WTC11 (cell line): ENCODE results near the gene ADCY10. TPM values are rescaled to one million over a fixed set of nuclear protein-coding genes. Genes with fewer than 3 reads are reported as not detected.

Source experiments
- ATAC-seq: fragments of 200-7000 bp; cut with Tn5 transposase; 2 replicates; pipeline ENCODE4 v1.10.0; 2021; ENCODE audit warnings: mild to moderate bottlenecking, moderate library complexity
- CTCF ChIA-PET: fragments of 300-600 bp; sonication (Branson Sonifier 250); formaldehyde crosslinking; loops from one replicate; lab custom pipeline; 2021; ENCODE audit warnings: antibody characterized with exemption; lab: Charles Lee
- POLR2A ChIA-PET: fragments of 350-600 bp; sonication (Branson Sonifier 250); formaldehyde crosslinking; loops from one replicate; lab custom pipeline; 2021; ENCODE audit warnings: antibody characterized with exemption; lab: Charles Lee
- DNase-seq: peaks from one replicate; pipeline ENCODE4 v3.0.0; 2021; ENCODE audit warnings: low spot score
- H3K27ac Mint-ChIP-seq: 2 replicates; pipeline ENCODE4 v1.8.0; 2021; ENCODE audit warnings: mixed read lengths
- H3K27me3 Mint-ChIP-seq: 2 replicates; pipeline ENCODE4 v1.8.0; 2021; ENCODE audit warnings: low read depth, mild to moderate bottlenecking, moderate library complexity, mixed read lengths
- H3K36me3 Mint-ChIP-seq: 2 replicates; pipeline ENCODE4 v1.8.0; 2021; ENCODE audit warnings: mixed read lengths
- H3K4me1 Mint-ChIP-seq: 2 replicates; pipeline ENCODE4 v1.8.0; 2022; ENCODE audit warnings: mixed read lengths
- H3K4me3 Mint-ChIP-seq: 2 replicates; pipeline ENCODE4 v1.8.0; 2021; ENCODE audit warnings: mild to moderate bottlenecking, moderate library complexity, mixed read lengths
- H3K9me3 Mint-ChIP-seq: 2 replicates; pipeline ENCODE4 v1.8.0; 2021; ENCODE audit warnings: mixed read lengths
- ATF1 ChIP-seq: sonication (generic); formaldehyde crosslinking; IDR thresholded peaks from 2 replicates; pipeline ENCODE4 v1.8.1; 2023; ENCODE audit warnings: mild to moderate bottlenecking, moderate library complexity, missing genetic modification reagents
- CBFB ChIP-seq: sonication (generic); formaldehyde crosslinking; IDR thresholded peaks from 2 replicates; pipeline ENCODE4 v1.8.1; 2022; ENCODE audit warnings: mild to moderate bottlenecking, low read depth, missing genetic modification reagents
- EMX1 ChIP-seq: fragments of 250-450 bp; sonication (Bioruptor Pico); IDR thresholded peaks from 2 replicates; pipeline ENCODE4 v1.8.0; 2021; ENCODE audit warnings: mild to moderate bottlenecking
- ETV6 ChIP-seq: sonication (generic); formaldehyde crosslinking; IDR thresholded peaks from 2 replicates; pipeline ENCODE4 v1.8.1; 2022; ENCODE audit warnings: mild to moderate bottlenecking, missing genetic modification reagents
- GABPB1 ChIP-seq: sonication (generic); formaldehyde crosslinking; IDR thresholded peaks from 2 replicates; pipeline ENCODE4 v1.8.1; 2023; ENCODE audit warnings: mild to moderate bottlenecking, missing genetic modification reagents
- GRHL2 ChIP-seq: fragments of 250-450 bp; sonication (Bioruptor Pico); IDR thresholded peaks from 2 replicates; pipeline ENCODE4 v1.8.0; 2022; ENCODE audit warnings: mild to moderate bottlenecking, moderate library complexity; ENCODE audit not compliant: insufficient replicate concordance, severe bottlenecking
- JAZF1 ChIP-seq: fragments of 250-450 bp; sonication (Bioruptor Pico); IDR thresholded peaks from 2 replicates; pipeline ENCODE4 v1.9.0; 2021; ENCODE audit warnings: moderate library complexity, mild to moderate bottlenecking, inconsistent platforms
- JUN ChIP-seq: sonication (generic); formaldehyde crosslinking; IDR thresholded peaks from 2 replicates; pipeline ENCODE4 v1.8.0; 2023; ENCODE audit warnings: mild to moderate bottlenecking, missing genetic modification reagents
- OVOL2 ChIP-seq: fragments of 250-450 bp; sonication (Bioruptor Pico); IDR thresholded peaks from 2 replicates; pipeline ENCODE4 v1.9.0; 2021; ENCODE audit warnings: mild to moderate bottlenecking, borderline replicate concordance
- SOX15 ChIP-seq: fragments of 250-450 bp; sonication (Bioruptor Pico); IDR thresholded peaks from 2 replicates; pipeline ENCODE4 v1.9.0; 2021; ENCODE audit warnings: mild to moderate bottlenecking
- ZBTB21 ChIP-seq: sonication (generic); formaldehyde crosslinking; IDR thresholded peaks from 2 replicates; pipeline ENCODE4 v1.8.1; 2023; ENCODE audit warnings: mild to moderate bottlenecking, missing genetic modification reagents, borderline replicate concordance
- ZNF138 ChIP-seq: sonication (generic); formaldehyde crosslinking; conservative IDR thresholded peaks from 2 replicates; pipeline ENCODE4 v1.8.1; 2022; ENCODE audit warnings: mild to moderate bottlenecking, moderate library complexity, missing genetic modification reagents
- total RNA-seq: library from RNA; stranded (reverse); gene quantifications from 3 replicates; pipeline ENCODE4 v1.2.3, GENCODE V29; 2021
- TF ChIP-seq, protein P1 (sequence below): fragments of 250-450 bp; sonication (Bioruptor Pico); IDR thresholded peaks from 2 replicates; pipeline ENCODE4 v1.8.0; 2021; ENCODE audit warnings: mild to moderate bottlenecking
- TF ChIP-seq, protein P2 (sequence below): fragments of 250-450 bp; sonication (Bioruptor Pico); IDR thresholded peaks from 2 replicates; pipeline ENCODE4 v1.9.0; 2021; ENCODE audit warnings: moderate library complexity, mild to moderate bottlenecking, inconsistent platforms, borderline replicate concordance
- TF ChIP-seq, protein P3 (sequence below): fragments of 200-600 bp; IDR thresholded peaks from 2 replicates; pipeline ENCODE4 v1.8.0; 2022; ENCODE audit warnings: antibody characterized with exemption
- TF ChIP-seq, protein P4 (sequence below): sonication (generic); formaldehyde crosslinking; IDR thresholded peaks from 2 replicates; pipeline ENCODE4 v1.8.0; 2022; ENCODE audit warnings: mild to moderate bottlenecking, missing genetic modification reagents
- TF ChIP-seq, protein P5 (sequence below): sonication (generic); formaldehyde crosslinking; IDR thresholded peaks from 2 replicates; pipeline ENCODE4 v1.8.0; 2022; ENCODE audit warnings: mild to moderate bottlenecking, missing genetic modification reagents
- TF ChIP-seq, protein P6 (sequence below): sonication (generic); formaldehyde crosslinking; IDR thresholded peaks from 2 replicates; pipeline ENCODE4 v1.8.0; 2022; ENCODE audit warnings: mild to moderate bottlenecking, missing genetic modification reagents
- TF ChIP-seq, protein P7 (sequence below): fragments of 250-450 bp; sonication (Bioruptor Pico); conservative IDR thresholded peaks from 2 replicates; pipeline ENCODE4 v1.9.0; 2021; ENCODE audit warnings: mild to moderate bottlenecking

Gene ADCY10
- total RNA-seq, 1 experiment from 2014 or later = 0.07 TPM

DNA sequence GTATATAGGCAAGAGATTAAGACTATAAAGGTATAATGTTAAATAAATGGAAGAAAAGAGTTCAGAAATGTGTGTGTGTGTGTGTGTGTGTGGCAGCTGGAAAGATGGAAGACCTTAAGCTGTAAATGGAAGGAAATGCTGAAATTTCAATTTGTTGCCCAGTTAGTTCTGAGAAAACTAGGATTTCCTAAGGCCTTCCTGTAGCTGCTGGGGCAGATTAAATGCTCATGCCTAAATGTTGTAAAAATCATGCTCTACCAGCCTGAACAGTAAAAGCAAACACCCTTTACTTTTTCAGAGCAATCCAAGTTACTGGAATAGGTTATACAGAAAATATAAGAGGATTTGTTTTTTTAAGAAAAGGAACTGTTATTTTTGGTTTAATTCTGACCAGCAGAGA lies 8.3 kb downstream of the ADCY10 start (continued):
- TF ChIP-seq, protein P1, sequence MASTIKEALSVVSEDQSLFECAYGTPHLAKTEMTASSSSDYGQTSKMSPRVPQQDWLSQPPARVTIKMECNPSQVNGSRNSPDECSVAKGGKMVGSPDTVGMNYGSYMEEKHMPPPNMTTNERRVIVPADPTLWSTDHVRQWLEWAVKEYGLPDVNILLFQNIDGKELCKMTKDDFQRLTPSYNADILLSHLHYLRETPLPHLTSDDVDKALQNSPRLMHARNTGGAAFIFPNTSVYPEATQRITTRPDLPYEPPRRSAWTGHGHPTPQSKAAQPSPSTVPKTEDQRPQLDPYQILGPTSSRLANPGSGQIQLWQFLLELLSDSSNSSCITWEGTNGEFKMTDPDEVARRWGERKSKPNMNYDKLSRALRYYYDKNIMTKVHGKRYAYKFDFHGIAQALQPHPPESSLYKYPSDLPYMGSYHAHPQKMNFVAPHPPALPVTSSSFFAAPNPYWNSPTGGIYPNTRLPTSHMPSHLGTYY (CRISPR knock-in tag) = no peak
- TF ChIP-seq GRHL2 (CRISPR knock-in tag) = no peak
- no peak for TF ChIP-seq JUN (CRISPR knock-in tag)

DNA sequence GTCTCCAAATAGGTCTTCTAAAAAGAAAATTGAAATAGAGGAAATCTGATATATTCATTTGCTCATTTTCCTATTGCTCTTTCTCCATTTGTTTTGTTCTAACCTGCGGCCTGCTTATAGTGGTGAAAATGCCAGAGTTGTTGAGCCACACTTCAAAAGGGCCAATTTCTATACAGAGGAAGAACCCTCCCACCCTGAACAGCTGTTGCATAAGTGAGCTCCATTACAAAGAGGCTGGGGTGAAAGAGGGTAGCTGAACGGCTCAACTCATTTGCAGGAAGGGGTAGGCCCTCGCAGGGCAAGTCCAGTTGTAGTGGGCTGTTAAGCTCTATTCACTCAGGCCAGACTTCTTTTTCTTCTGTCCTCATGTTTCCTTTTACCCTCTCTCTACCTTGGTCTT lies 8.8 kb downstream of the ADCY10 start:
- H3K4me1 Mint-ChIP-seq = peaks cover 22% of the 10 kb centered on the region
- peak overlapping the region; percentile 77 for H3K27ac Mint-ChIP-seq
- ATAC-seq = peak; percentile 95
- DNase-seq = peak; percentile 22
- no peak overlapping the region for H3K4me3 Mint-ChIP-seq
- TF ChIP-seq, protein P2, sequence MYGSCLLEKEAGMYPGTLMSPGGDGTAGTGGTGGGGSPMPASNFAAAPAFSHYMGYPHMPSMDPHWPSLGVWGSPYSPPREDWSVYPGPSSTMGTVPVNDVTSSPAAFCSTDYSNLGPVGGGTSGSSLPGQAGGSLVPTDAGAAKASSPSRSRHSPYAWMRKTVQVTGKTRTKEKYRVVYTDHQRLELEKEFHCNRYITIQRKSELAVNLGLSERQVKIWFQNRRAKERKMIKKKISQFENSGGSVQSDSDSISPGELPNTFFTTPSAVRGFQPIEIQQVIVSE (CRISPR knock-in tag) = no peak
- TF ChIP-seq ZBTB21 (CRISPR knock-in tag) = no peak
- TF ChIP-seq GABPB1 (CRISPR knock-in tag) = no peak
- no peak for TF ChIP-seq OVOL2 (CRISPR knock-in tag)
- TF ChIP-seq, protein P3, sequence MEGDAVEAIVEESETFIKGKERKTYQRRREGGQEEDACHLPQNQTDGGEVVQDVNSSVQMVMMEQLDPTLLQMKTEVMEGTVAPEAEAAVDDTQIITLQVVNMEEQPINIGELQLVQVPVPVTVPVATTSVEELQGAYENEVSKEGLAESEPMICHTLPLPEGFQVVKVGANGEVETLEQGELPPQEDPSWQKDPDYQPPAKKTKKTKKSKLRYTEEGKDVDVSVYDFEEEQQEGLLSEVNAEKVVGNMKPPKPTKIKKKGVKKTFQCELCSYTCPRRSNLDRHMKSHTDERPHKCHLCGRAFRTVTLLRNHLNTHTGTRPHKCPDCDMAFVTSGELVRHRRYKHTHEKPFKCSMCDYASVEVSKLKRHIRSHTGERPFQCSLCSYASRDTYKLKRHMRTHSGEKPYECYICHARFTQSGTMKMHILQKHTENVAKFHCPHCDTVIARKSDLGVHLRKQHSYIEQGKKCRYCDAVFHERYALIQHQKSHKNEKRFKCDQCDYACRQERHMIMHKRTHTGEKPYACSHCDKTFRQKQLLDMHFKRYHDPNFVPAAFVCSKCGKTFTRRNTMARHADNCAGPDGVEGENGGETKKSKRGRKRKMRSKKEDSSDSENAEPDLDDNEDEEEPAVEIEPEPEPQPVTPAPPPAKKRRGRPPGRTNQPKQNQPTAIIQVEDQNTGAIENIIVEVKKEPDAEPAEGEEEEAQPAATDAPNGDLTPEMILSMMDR = no peak
- no peak for TF ChIP-seq EMX1 (CRISPR knock-in tag)
- no peak for TF ChIP-seq CBFB
- no peak for TF ChIP-seq ATF1 (CRISPR knock-in tag)
- no peak for TF ChIP-seq JAZF1 (CRISPR knock-in tag)
- TF ChIP-seq, protein P4, sequence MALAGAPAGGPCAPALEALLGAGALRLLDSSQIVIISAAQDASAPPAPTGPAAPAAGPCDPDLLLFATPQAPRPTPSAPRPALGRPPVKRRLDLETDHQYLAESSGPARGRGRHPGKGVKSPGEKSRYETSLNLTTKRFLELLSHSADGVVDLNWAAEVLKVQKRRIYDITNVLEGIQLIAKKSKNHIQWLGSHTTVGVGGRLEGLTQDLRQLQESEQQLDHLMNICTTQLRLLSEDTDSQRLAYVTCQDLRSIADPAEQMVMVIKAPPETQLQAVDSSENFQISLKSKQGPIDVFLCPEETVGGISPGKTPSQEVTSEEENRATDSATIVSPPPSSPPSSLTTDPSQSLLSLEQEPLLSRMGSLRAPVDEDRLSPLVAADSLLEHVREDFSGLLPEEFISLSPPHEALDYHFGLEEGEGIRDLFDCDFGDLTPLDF = no peak
- no peak for TF ChIP-seq ZNF138 (CRISPR knock-in tag)
- TF ChIP-seq SOX15 (CRISPR knock-in tag) = no peak
- TF ChIP-seq, protein P5, sequence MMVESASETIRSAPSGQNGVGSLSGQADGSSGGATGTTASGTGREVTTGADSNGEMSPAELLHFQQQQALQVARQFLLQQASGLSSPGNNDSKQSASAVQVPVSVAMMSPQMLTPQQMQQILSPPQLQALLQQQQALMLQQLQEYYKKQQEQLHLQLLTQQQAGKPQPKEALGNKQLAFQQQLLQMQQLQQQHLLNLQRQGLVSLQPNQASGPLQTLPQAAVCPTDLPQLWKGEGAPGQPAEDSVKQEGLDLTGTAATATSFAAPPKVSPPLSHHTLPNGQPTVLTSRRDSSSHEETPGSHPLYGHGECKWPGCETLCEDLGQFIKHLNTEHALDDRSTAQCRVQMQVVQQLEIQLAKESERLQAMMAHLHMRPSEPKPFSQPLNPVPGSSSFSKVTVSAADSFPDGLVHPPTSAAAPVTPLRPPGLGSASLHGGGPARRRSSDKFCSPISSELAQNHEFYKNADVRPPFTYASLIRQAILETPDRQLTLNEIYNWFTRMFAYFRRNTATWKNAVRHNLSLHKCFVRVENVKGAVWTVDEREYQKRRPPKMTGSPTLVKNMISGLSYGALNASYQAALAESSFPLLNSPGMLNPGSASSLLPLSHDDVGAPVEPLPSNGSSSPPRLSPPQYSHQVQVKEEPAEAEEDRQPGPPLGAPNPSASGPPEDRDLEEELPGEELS = no peak
- TF ChIP-seq, protein P6, sequence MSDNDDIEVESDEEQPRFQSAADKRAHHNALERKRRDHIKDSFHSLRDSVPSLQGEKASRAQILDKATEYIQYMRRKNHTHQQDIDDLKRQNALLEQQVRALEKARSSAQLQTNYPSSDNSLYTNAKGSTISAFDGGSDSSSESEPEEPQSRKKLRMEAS (CRISPR knock-in tag) = no peak; the same call in 1 of the 2 replicates
- TF ChIP-seq, protein P7, sequence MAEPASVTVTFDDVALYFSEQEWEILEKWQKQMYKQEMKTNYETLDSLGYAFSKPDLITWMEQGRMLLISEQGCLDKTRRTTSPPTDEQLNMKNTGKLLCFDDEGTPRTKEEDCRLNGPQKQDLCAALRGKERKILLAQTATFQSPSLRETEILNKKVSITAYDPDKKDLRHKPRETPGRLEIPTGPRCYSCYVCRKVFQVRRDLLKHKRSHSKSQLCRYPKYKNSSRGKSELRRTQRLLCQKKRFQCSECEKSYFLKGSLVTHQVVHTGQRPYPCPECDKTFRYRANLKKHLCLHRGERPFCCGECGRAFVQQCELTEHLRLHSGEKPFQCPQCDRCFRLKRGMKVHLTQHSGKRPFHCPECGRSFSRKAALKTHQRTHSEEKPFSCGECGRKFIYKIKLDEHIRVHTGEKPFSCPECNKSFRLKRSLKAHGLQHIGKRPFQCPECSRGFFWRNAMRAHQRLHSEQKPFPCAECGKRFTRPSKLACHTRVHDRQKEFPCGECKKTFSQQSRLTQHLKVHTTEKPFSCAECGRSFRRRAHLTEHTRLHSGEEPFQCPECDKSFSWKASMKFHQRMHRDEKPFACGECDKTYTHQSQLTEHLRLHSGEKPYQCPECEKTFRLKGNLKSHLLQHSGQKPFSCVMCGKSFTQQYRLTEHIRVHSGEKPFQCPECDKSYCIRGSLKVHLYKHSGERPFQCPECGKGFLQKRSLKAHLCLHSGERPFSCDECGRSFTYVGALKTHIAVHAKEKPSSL (CRISPR knock-in tag) = no peak
- no peak for TF ChIP-seq ETV6 (CRISPR knock-in tag)
- peaks cover 21% of the 10 kb centered on the region for H3K9me3 Mint-ChIP-seq
- ChIA-PET CTCF (interaction anchor here (1.3 to 1.4 kb wide), 5 partner anchors 13 to 177 kb away, joined by 3 to 7 read pairs (median 3); partner anchors contain the start of gene DCAF6), POLR2A (no interaction called here)
- peaks cover 3% of the 10 kb centered on the region; the same call in 1 of the 2 replicates for H3K27me3 Mint-ChIP-seq
- peaks cover 18% of the 10 kb centered on the region for H3K36me3 Mint-ChIP-seq
